Pancreas (tissue), 10 donors: ENCODE results near the gene FGD5. TPM values are rescaled to one million over a fixed set of nuclear protein-coding genes. Genes with fewer than 3 reads are reported as not detected.

Experiments used
- ATAC-seq, 4 donors: fragments of 200-7000 bp; cut with Tn5 transposase; one replicate each; pipeline versions ENCODE4 v1.8.0 to v1.9.1; 2020; ENCODE audit warnings: mild to moderate bottlenecking in 4 of 4, moderate library complexity in 4 of 4
- DNase-seq, 6 donors: peaks; one replicate each; pipeline ENCODE4 v3.0.0-alpha.2; 2020
- FAIRE-seq: peaks from 2 replicates; lab custom pipeline; 2012; peaks lifted over from hg19 to GRCh38; lab: Jason Lieb, UNC
- H3K27ac ChIP-seq, 4 donors: fragments of 200-600 bp; sonication (generic); 1 replicate in 3 of 4; 2 replicates in 1 of 4; pipeline versions ENCODE4 v1.5.0 to v1.8.0; 2020
- H3K27me3 ChIP-seq, 4 donors: fragments of 200-600 bp; one replicate each; pipeline ENCODE4 v1.8.0; 2021
- H3K36me3 ChIP-seq, 3 donors: fragments of 200-600 bp; sonication (generic) in 1 of 3; one replicate each; pipeline versions ENCODE4 v1.5.0 to v1.8.0; 2020 to 2021
- H3K4me1 ChIP-seq, 3 donors: fragments of 200-600 bp; one replicate each; pipeline ENCODE4 v1.8.0; 2021
- H3K4me3 ChIP-seq, 4 donors: fragments of 200-600 bp; sonication (generic) in 2 of 4; one replicate each; pipeline versions ENCODE4 v1.5.0 to v1.8.0; 2020 to 2021
- H3K9me3 ChIP-seq, 4 donors: fragments of 200-600 bp; one replicate each; pipeline ENCODE4 v1.8.0; 2021
- WGBS, 2 donors: extraction: QIAGEN DNeasy Blood & Tissue Kit; methylation state at CpG; one replicate each; pipeline ENCODE4 v1.1.7; 2013; 5-methylcytosine and 5-hydroxymethylcytosine counted together
- intact Hi-C, 3 donors: fragments of 100-400 bp; cut with DNase I; formaldehyde crosslinking; loops; one replicate each; pipeline versions ENCODE4 v1.11.1 to v1.14.2; 2022
- polyA plus RNA-seq, 2 donors: library from polyadenylated mRNA; stranded (reverse); fragments of 200-250 nt; gene quantifications; one replicate each; pipeline ENCODE4 v1.2.3, GENCODE V29; 2013
- total RNA-seq, 6 donors: library from RNA; stranded (reverse); fragmentation: NEBNext Ultra II Directional in 4 of 6; extraction: Animal tissue kit (Norgen Biotek cat#: 25700) in 4 of 6; gene quantifications; one replicate each; pipeline versions ENCODE4 v1.2.1 to v1.2.4, GENCODE V29; 2021 to 2023
- TF ChIP-seq, protein P1 (sequence below), 4 donors: fragments of 200-600 bp; sonication (generic) in 3 of 4; IDR thresholded peaks; one replicate each; pipeline versions ENCODE4 v1.5.0 to v1.8.0; 2021; ENCODE audit warnings: antibody characterized with exemption in 4 of 4
- donor health status: healthy with polysubstance abuse.
- donor health status: DM: no; HTN: no; CAD: no; lungs with moderate emphysema.
- donor health status: DM: no; HTN: no; CAD: no.
- donor health status: control.
- donor health status: control.
- donor health status: Bipolar disorder and iron deficiency.
- donor health status: DM: yes; HTN: yes; CAD: no.
- donor health status: DM: no; HTN: no; CAD: no.
- donor health status: DM: no; HTN: no; CAD: no.
- donor health status: DM: yes; HTN: yes; CAD: no.

FGD5 gene
- total and polyA plus RNA-seq, 8 donors = 2.2 to 7.1 (median 3.3) TPM

DNA sequence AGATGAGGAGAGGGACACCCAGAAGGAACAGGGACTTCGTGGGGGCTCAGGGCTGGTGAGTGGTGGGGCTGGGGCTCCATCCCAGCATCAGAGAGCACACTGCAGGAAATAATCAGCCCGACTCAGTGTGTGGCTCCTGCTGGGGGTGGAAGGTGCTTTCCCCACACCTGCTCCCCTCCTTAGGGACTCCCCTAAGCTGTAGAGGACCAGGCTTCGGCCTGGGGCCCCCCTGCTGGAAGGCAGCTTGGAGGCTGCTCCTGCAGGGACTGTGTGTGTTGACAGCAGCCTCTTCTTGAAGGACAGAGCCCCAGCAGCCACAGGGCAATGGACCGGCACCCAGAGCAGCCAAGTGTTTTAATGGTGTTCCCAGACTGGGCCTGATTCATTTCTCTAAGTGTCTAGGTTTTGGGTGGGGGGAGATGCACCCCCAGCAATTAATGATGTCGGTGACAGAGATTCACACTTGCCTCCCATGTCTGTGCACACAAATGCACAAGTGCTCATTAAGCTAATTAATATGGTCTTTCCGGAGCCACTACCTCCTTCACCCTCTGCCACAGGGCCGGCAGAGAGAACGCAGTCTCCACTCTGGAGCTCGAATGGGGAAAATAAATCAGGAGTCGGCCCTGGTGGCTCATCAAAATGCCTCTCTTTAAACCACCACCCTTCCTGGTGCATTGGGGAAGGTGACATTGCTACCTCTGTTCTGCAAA, 16.9 kb upstream of the FGD5 start:
- H3K27ac ChIP-seq = no peak overlapping the region
- TF ChIP-seq, protein P1, sequence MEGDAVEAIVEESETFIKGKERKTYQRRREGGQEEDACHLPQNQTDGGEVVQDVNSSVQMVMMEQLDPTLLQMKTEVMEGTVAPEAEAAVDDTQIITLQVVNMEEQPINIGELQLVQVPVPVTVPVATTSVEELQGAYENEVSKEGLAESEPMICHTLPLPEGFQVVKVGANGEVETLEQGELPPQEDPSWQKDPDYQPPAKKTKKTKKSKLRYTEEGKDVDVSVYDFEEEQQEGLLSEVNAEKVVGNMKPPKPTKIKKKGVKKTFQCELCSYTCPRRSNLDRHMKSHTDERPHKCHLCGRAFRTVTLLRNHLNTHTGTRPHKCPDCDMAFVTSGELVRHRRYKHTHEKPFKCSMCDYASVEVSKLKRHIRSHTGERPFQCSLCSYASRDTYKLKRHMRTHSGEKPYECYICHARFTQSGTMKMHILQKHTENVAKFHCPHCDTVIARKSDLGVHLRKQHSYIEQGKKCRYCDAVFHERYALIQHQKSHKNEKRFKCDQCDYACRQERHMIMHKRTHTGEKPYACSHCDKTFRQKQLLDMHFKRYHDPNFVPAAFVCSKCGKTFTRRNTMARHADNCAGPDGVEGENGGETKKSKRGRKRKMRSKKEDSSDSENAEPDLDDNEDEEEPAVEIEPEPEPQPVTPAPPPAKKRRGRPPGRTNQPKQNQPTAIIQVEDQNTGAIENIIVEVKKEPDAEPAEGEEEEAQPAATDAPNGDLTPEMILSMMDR (IDR thresholded peaks at IDR 0.05) = no peak
- no peak for DNase-seq

DNA sequence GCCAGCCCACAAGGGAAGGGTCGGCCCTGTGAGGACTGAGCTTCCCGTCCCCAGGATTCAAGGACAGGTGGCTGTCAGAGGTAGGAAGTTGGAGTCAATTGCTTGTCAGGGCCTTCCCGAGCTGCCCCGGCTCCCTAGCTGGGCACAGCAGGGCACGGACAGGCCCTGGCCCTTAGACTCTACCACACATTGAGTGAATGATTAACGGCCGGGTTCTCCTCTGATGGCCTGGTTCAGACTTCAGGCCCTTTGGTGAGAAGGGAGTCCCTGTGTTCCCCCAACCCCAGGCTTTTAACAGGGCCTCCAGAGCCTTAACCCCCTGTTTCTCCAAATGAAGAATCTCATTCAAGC, 16.4 kb upstream of the FGD5 start:
- no peaks in the 10 kb centered on the region for H3K9me3 ChIP-seq
- no peaks in the 10 kb centered on the region for H3K4me1 ChIP-seq
- H3K27ac ChIP-seq = no peak overlapping the region
- no peak for DNase-seq
- no peaks in the 10 kb centered on the region for H3K27me3 ChIP-seq
- no peak for FAIRE-seq
- WGBS, 2 donors = 57 to 60% methylated on average over 7 of the region's 7 CpGs
- ATAC-seq = no peak
- H3K4me3 ChIP-seq = no peak overlapping the region
- H3K36me3 ChIP-seq = no peaks in the 10 kb centered on the region
- TF ChIP-seq, protein P1 (IDR thresholded peaks at IDR 0.05) = no peak
- intact Hi-C loops = no loop called here

More for the DNA sequence above, 16.9 kb upstream of the FGD5 start:
- intact Hi-C loops = no loop called here
- Histone ChIP-seq H3K9me3 (no peaks in the 10 kb centered on the region), H3K4me3 (no peak overlapping the region), H3K36me3 (no peaks in the 10 kb centered on the region), H3K4me1 (no peaks in the 10 kb centered on the region), H3K27me3 (no peaks in the 10 kb centered on the region)
- 63 to 68% methylated on average over 10 of the region's 10 CpGs for WGBS, 2 donors
- FAIRE-seq (no peak), ATAC-seq (no peak)

DNA sequence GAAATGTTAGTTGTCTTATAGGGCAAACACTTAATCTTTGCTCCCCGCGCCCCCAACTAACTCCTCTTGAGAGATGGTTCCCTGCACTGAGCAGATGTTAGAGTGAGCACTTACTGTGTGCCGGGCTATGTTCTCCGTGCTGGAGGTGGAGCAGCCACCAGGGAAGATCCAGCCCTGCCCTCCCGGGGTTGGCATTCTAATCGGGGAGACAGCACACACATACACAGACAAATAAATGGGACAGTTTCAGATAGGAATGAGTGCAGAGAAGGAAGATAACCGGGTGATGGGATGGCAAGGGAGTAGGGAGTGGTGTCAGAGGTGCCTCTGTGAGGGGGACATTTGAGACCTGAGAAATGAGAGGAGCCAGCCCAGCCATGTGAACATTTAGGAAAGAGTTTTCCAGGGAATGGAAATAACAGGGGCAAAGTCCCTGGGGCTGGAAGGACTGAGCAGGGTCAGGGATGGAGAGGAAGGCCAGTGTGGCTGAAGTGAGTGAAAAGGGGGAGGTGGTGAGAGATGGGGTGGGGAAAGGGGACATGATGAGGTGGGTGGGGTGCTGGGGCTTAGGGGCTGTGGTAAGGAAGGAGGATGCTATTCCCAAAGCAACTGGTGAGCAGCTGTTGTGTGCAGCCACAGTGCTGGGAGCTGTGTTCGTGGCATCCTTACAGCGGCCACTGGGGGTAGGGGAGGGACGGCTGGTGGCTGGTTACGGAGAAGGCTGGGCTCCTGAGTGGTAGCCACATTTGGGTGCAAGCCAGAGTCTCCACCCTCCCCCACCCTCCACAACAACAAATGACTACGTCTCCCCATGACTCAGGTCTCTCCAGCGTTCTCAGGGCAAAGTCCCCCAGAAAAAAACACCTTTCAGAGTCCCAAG, 15.4 kb upstream of the FGD5 start:
- Histone ChIP-seq H3K4me1 (no peaks in the 10 kb centered on the region), H3K4me3 (no peak overlapping the region), H3K27me3 (no peaks in the 10 kb centered on the region), H3K36me3 (no peaks in the 10 kb centered on the region), H3K27ac (no peak overlapping the region), H3K9me3 (no peaks in the 10 kb centered on the region)
- ATAC-seq (peak in 1 of 4 donors; percentile 40), FAIRE-seq (no peak), DNase-seq (no peak)
- WGBS, 2 donors = 50 to 68% methylated on average over 13 of the region's 13 CpGs
- TF ChIP-seq, protein P1 (IDR thresholded peaks at IDR 0.05) = no peak
- intact Hi-C loops = no loop called here

DNA sequence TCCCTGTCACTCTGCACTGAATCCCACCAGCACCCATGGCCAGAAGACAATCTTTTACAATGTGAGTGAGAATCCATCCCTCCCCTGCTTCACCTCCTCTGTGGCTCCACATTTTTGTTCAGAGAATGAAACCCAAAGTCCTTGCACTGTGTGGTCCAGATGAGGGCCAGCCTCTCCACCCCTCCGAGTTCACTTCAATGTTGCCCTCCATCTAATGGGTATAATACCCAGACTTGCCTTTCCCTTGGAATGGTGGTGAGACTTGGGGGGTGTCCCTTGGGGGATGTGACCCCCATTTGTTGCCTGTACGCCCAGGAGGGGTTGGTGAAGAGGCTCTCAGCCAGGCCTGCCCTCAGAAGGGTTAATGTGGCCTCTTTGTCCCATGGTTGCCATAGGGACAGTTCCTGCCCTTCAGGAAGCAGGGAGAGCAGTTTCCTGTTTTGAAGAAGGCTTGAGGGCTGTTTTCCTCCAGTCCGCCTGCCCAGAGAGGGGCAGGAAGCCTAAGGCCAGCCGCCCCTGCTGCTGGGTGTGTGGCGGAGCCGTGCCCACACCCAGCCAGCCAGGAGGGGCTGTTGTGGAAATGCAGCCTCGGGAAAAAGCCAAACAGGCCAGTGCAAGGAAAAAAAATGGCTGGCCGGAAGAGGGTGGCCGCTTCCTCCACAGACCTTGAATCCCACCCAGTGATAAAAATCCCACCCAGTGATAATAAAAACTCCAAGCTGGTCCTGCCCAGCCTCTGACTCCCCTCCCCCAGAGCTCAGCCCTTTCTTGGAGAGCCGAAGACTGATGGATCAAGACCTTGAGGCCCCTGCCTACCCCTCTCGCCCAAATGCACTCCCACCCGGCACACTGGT, 14.6 kb upstream of the FGD5 start:
- H3K27ac ChIP-seq = no peak overlapping the region
- TF ChIP-seq, protein P1 (IDR thresholded peaks at IDR 0.05) = no peak
- no peaks in the 10 kb centered on the region for H3K36me3 ChIP-seq
- ATAC-seq = peak in 2 of 4 donors; percentile 29 to 34
- FAIRE-seq = no peak
- 58 to 64% methylated on average over 12 of the region's 12 CpGs for WGBS, 2 donors
- no peak for DNase-seq
- intact Hi-C loops = no loop called here
- H3K9me3 ChIP-seq = no peaks in the 10 kb centered on the region
- no peak overlapping the region for H3K4me3 ChIP-seq
- H3K27me3 ChIP-seq = no peaks in the 10 kb centered on the region
- no peaks in the 10 kb centered on the region for H3K4me1 ChIP-seq
